ENCODE data around the gene PSMD2. TPM values are rescaled to one million over a fixed set of nuclear protein-coding genes. Genes with fewer than 3 reads are reported as not detected.

PSMD2 gene
- total and polyA plus RNA-seq, 10 of the 15 experiments (the other 5 are each of a cell fraction or from before 2014, with no cell fraction given): 103 to 515 (median 197) TPM

DNA sequence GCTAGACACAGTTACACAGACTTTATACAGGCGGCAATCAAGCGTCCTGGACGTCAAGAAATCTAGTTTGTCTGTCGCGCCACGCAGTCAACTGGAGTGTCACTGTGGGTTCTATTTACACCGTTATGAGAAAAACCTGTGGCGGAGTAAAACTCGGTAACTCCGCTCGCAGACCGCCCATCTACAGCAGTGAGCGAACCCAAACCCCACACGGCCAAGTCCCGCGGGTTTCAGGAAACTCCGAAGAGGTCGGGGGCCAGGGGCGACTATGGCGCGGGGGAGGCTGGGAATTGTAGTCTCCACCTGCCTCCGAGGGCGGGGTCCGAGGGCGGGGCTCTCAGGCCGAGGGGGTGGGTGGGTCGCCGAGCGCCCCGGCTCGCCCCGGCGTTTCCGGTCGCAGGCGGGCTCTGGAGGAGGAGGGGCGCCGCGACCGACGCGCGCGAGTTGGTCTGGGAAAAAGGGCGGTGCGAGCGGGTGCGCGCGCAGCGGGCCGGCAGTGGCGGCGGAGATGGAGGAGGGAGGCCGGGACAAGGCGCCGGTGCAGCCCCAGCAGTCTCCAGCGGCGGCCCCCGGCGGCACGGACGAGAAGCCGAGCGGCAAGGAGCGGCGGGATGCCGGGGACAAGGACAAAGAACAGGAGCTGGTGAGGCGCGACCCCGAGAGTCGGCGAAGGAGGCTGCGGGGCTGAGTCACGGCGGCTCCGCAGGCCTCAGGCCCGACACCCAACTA lies at the start of gene PSMD2 (continued):
- TF ChIP-seq CEBPB (IDR thresholded peaks at IDR 0.05; ENCODE audit: borderline replicate concordance in 1 of 2, low read depth in 2 of 2, low read length in 2 of 2) (no peak), BRCA1 (IDR thresholded peaks at IDR 0.05; ENCODE audit: low read depth, low read length) (peak; percentile 77), NBN (IDR thresholded peaks at IDR 0.05) (no peak), SUPT20H (IDR thresholded peaks at IDR 0.05; ENCODE audit: borderline replicate concordance, control insufficient read depth, low read depth, low read length) (no peak)
- TF ChIP-seq, protein P1, sequence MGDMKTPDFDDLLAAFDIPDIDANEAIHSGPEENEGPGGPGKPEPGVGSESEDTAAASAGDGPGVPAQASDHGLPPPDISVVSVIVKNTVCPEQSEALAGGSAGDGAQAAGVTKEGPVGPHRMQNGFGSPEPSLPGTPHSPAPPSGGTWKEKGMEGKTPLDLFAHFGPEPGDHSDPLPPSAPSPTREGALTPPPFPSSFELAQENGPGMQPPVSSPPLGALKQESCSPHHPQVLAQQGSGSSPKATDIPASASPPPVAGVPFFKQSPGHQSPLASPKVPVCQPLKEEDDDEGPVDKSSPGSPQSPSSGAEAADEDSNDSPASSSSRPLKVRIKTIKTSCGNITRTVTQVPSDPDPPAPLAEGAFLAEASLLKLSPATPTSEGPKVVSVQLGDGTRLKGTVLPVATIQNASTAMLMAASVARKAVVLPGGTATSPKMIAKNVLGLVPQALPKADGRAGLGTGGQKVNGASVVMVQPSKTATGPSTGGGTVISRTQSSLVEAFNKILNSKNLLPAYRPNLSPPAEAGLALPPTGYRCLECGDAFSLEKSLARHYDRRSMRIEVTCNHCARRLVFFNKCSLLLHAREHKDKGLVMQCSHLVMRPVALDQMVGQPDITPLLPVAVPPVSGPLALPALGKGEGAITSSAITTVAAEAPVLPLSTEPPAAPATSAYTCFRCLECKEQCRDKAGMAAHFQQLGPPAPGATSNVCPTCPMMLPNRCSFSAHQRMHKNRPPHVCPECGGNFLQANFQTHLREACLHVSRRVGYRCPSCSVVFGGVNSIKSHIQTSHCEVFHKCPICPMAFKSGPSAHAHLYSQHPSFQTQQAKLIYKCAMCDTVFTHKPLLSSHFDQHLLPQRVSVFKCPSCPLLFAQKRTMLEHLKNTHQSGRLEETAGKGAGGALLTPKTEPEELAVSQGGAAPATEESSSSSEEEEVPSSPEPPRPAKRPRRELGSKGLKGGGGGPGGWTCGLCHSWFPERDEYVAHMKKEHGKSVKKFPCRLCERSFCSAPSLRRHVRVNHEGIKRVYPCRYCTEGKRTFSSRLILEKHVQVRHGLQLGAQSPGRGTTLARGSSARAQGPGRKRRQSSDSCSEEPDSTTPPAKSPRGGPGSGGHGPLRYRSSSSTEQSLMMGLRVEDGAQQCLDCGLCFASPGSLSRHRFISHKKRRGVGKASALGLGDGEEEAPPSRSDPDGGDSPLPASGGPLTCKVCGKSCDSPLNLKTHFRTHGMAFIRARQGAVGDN (IDR thresholded peaks at IDR 0.05): no peak
- TF ChIP-seq, protein P2, sequence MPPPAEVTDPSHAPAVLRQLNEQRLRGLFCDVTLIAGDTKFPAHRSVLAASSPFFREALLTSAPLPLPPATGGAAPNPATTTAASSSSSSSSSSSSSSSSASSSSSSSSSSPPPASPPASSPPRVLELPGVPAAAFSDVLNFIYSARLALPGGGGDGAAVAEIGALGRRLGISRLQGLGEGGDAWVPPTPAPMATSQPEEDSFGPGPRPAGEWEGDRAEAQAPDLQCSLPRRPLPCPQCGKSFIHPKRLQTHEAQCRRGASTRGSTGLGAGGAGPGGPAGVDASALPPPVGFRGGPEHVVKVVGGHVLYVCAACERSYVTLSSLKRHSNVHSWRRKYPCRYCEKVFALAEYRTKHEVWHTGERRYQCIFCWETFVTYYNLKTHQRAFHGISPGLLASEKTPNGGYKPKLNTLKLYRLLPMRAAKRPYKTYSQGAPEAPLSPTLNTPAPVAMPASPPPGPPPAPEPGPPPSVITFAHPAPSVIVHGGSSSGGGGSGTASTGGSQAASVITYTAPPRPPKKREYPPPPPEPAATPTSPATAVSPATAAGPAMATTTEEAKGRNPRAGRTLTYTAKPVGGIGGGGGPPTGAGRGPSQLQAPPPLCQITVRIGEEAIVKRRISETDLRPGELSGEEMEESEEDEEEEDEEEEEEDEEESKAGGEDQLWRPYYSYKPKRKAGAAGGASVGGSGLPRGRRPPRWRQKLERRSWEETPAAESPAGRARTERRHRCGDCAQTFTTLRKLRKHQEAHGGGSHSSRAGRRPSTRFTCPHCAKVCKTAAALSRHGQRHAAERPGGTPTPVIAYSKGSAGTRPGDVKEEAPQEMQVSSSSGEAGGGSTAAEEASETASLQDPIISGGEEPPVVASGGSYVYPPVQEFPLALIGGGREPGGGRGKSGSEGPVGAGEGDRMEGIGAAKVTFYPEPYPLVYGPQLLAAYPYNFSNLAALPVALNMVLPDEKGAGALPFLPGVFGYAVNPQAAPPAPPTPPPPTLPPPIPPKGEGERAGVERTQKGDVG (CRISPR knock-in tag; IDR thresholded peaks at IDR 0.05): no peak

All from GM12878 (cell line).